Neural progenitor cell (in vitro differentiated cells): Measurements from ENCODE around the gene OR5H1. TPM values are rescaled to one million over a fixed set of nuclear protein-coding genes. Genes with fewer than 3 reads are reported as not detected.

Experiments
- total RNA-seq: library from RNA; depleted of rRNA; stranded (reverse); fragments of >200 nt; gene quantifications from 2 replicates; pipeline ENCODE4 v1.2.3, GENCODE V29; 2015; ENCODE audit warnings: low replicate concordance

OR5H1 gene
- total RNA-seq, 1 donor from 2014 or later, result not detected

Other genes starting within 250 kb of the OR5H1 start
- gene RIOX2, start 158.3 kb upstream of the OR5H1 start, total RNA-seq, result 10.4 TPM in 2 replicates
- gene GABRR3, start 95.4 kb upstream of the OR5H1 start, total RNA-seq, result not detected in 2 replicates
- gene OR5AC2, start 43.5 kb upstream of the OR5H1 start, total RNA-seq, result not detected in 2 replicates
- gene OR5H14, start 16.8 kb downstream of the OR5H1 start, total RNA-seq, result not detected in 2 replicates
- gene OR5H15, start 36.0 kb downstream of the OR5H1 start, total RNA-seq, result not detected in 2 replicates
- gene OR5H6, start 133.5 kb downstream of the OR5H1 start, total RNA-seq, result not detected in 2 replicates
- not detected in 2 replicates for gene OR5H2, start 151.8 kb downstream of the OR5H1 start, total RNA-seq
- gene OR5K4, start 223.1 kb downstream of the OR5H1 start, total RNA-seq, result not detected in 2 replicates